Epithelial cell of proximal tubule (primary cell): ENCODE results near the gene LDLRAD4. TPM values are rescaled to one million over a fixed set of nuclear protein-coding genes. Genes with fewer than 3 reads are reported as not detected.

Experiments
- DNase-seq: peaks from one replicate; pipeline ENCODE4 v3.0.0-alpha.2; 2011; ENCODE audit warnings: low read depth
- H3K4me3 ChIP-seq: 2 replicates; pipeline ENCODE4 v1.5.1; 2011; ENCODE audit warnings: low read depth, mild to moderate bottlenecking, low read length
- total RNA-seq: library from RNA; depleted of rRNA; stranded (reverse); fragments of >200 nt; gene quantifications from 2 replicates; pipeline ENCODE4 v1.2.3, GENCODE V29; 2015
- TF ChIP-seq, protein P1 (sequence below): conservative IDR thresholded peaks from 2 replicates; pipeline ENCODE4 v1.5.1; 2012; ENCODE audit warnings: low read depth, mild to moderate bottlenecking, low read length

The LDLRAD4 gene
- total RNA-seq, 1 donor from 2014 or later, result under 0.01 TPM

DNA sequence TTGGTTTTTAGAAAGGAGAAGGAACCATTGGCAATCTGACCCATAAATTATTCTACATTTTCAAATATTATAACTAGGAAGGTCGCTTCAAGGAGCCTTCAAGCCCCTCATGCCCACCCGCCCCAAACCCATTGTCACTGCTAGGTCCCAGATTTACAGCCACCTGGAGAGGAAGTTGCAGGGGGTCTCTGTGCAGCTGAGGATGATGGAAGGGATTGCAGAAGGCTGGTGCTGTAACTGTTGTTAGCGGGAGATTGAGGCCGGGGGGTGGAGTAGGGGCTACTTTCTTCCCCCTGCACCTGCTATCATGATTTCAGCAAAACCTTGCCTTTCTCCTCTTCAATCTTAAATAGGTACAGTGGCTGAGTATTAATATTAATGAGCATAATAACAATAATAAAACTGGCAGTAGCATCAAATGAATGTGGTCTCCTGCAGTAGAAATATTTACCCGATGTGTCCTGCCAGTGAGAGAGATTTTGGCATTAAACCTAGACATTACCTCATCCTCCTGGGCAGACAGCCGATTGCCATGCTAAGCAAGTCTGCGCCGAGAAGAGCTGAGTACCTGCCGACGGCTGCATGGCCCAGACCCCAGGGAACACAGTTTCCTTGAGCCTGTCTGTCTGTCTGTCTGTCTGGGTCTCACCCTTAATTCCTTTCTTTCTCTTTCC, 282.4 kb downstream of the LDLRAD4 start:
- DNase-seq, result peak; percentile 43
- TF ChIP-seq, protein P1, sequence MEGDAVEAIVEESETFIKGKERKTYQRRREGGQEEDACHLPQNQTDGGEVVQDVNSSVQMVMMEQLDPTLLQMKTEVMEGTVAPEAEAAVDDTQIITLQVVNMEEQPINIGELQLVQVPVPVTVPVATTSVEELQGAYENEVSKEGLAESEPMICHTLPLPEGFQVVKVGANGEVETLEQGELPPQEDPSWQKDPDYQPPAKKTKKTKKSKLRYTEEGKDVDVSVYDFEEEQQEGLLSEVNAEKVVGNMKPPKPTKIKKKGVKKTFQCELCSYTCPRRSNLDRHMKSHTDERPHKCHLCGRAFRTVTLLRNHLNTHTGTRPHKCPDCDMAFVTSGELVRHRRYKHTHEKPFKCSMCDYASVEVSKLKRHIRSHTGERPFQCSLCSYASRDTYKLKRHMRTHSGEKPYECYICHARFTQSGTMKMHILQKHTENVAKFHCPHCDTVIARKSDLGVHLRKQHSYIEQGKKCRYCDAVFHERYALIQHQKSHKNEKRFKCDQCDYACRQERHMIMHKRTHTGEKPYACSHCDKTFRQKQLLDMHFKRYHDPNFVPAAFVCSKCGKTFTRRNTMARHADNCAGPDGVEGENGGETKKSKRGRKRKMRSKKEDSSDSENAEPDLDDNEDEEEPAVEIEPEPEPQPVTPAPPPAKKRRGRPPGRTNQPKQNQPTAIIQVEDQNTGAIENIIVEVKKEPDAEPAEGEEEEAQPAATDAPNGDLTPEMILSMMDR, result no peak
- no peak overlapping the region for H3K4me3 ChIP-seq

DNA sequence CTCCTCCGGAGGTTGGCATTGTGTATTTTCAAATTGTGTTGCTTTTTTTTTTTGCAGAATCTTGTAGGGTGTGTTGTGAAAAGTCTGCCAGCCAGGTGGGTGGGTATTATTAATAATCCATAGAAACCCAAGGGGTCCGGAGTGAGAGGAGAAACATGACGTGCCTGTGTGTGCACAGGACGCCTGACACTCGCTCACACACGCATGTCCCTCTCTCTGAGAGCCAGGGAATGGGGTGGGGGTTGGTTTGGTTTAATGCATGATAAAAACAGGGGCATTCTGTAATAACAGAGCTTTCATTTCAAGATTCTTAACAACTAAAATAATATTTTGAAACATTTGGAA, 283.0 kb downstream of the LDLRAD4 start:
- TF ChIP-seq, protein P1, result no peak
- no peak overlapping the region for H3K4me3 ChIP-seq
- no peak for DNase-seq

DNA sequence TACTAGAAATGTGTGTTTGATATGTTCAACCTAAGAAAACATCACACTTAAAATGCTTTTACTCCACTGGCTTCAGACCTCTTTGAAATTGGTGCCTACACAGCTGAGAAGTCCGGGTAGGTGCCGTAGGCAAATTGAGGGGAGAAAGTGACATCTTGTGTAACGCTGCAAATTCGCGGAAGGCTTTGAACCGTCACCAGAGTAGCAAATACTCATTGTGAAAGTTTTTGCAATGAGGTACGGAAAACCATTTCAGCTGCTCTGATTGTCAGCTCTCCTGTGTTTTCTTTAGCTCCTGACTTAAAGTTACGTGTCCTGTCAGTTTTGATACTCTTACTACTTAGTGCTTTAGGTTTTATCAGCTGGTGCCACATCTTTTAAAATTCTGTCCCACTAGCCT, 283.3 kb downstream of the LDLRAD4 start:
- DNase-seq, result no peak
- no peak overlapping the region for H3K4me3 ChIP-seq
- TF ChIP-seq, protein P1, result no peak

DNA sequence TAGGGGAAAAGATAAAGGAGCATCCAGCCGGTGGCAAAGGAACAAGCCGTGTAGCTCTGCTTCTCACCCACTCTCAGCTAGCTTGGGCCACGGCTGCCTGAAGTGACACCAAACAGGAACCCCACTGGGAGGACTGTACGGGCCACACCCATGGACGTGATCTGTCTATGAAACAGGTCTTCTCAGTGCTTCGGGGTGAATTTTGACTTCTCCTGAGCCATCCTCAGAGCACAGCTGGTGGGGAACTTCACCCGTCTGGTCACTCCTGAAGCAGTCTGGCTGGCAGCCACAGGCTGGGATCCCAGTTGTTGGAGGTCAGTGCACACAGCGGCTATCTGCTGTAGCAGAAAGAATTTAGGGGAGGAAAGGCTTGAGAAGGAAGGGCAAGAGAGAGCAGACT, 284.0 kb downstream of the LDLRAD4 start:
- TF ChIP-seq, protein P1, result no peak
- no peak for DNase-seq
- no peak overlapping the region for H3K4me3 ChIP-seq

DNA sequence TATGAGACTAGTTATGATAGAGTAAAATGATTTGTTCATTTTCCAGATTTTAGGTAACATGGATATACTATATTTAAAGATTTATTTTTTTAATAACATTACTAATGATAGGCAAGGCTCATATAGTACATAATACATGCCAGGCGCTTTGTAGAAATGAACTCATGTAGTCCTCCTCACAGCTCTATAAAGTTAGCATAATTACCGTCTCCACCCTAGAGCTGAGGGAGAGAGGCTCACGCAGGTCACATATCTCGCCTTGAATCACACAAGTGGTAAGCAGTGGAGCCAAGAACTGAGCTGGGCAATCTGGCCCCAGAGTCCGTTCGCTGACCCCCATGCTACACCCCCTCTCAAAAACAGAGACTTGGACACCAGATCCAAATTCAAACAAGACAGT, 285.3 kb downstream of the LDLRAD4 start:
- H3K4me3 ChIP-seq, result no peak overlapping the region
- TF ChIP-seq, protein P1, result no peak
- no peak for DNase-seq

DNA sequence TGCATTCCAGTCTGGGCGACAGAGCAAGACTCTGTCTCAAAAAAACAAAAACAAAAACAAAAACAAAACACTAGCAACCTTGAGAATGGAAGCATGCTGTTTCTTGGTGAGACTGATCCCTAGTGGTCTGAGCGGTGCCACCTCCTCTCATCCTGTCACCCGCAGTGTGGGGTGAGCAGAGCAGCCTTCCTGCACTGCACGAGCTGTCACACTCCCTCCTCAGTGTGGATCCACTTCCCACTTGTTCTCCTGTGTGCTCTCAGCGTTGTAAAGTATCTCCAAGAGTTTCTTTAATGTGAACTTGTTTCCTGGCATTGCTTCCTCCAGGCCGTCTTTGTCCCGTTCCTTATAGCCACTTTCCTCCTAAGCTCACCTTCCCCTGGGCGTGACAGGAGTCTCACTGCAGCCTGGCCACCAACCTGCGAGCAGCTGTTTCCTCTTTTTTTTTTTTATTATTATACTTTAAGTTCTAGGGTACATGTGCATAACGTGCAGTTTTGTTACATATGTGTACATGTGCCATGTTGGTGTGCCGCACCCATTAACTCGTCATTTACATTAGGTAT, 287.3 kb downstream of the LDLRAD4 start:
- DNase-seq, result no peak
- TF ChIP-seq, protein P1, result no peak
- no peak overlapping the region for H3K4me3 ChIP-seq

DNA sequence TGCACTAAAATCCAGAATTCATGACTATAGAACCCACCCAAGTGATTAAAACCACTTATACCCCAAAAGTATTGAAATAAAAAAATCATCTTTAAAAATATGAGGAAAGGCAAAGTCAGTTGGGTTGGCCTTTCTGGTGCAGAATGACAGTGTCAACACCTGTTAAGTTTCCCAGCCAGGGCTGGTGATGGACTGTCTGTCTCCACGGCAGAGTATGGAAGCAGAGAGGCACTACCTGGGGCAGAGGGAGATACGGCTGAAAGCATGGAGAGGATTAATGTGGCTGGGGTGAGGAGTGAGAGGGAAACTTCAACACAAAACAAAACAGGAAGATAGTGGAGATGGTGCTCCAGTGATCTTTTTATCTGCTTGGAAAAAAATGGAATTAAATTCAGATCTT, 292.0 kb downstream of the LDLRAD4 start:
- no peak overlapping the region for H3K4me3 ChIP-seq
- TF ChIP-seq, protein P1, result no peak
- DNase-seq, result no peak
